Natural killer cell (primary cell): ENCODE results near the gene SLC1A7. TPM values are rescaled to one million over a fixed set of nuclear protein-coding genes. Genes with fewer than 3 reads are reported as not detected.

Experiments
- ATAC-seq, 3 donors: fragments of 150-1000 bp in 2 of 3; fragments of 200-7000 bp in 1 of 3; cut with Tn5 transposase; 1 replicate in 1 of 3; 2 replicates in 2 of 3; pipeline ENCODE4 v1.10.0; 2021; ENCODE audit warnings: mild to moderate bottlenecking in 2 of 3, moderate library complexity in 2 of 3
- DNase-seq, 2 donors: peaks; one replicate each; pipeline versions ENCODE4 v3.0.0 to v3.0.0-alpha.2; 2013 to 2021; ENCODE audit warnings: mixed read lengths in 1 of 2
- H3K27ac ChIP-seq: one replicate; pipeline ENCODE4 v1.5.1; 2013; ENCODE audit warnings: mild to moderate bottlenecking, low read length
- H3K27me3 ChIP-seq: one replicate; pipeline ENCODE4 v1.6.1; 2013; ENCODE audit warnings: low read length; ENCODE audit not compliant: control insufficient read depth, insufficient read depth
- H3K36me3 ChIP-seq: one replicate; pipeline ENCODE4 v1.6.1; 2013; ENCODE audit warnings: low read length; ENCODE audit not compliant: control insufficient read depth, insufficient read depth
- H3K4me1 ChIP-seq: one replicate; pipeline ENCODE4 v1.6.1; 2013; ENCODE audit warnings: low read length; ENCODE audit not compliant: control insufficient read depth, insufficient read depth
- H3K4me3 ChIP-seq: one replicate; pipeline ENCODE4 v1.5.1; 2013; ENCODE audit warnings: low read length
- H3K9me3 ChIP-seq: one replicate; pipeline ENCODE4 v1.6.1; 2013; ENCODE audit warnings: low read length; ENCODE audit not compliant: control insufficient read depth, insufficient read depth
- H3K27ac Mint-ChIP-seq, 2 donors: one replicate each; pipeline ENCODE4 v1.8.0; 2022; ENCODE audit warnings: mild to moderate bottlenecking in 2 of 2, mixed read lengths in 2 of 2, moderate library complexity in 1 of 2
- H3K27me3 Mint-ChIP-seq, 2 donors: one replicate each; pipeline ENCODE4 v1.8.0; 2022; ENCODE audit warnings: low read depth in 2 of 2, mixed read lengths in 2 of 2
- H3K36me3 Mint-ChIP-seq: one replicate; pipeline ENCODE4 v1.8.0; 2022; ENCODE audit warnings: mixed read lengths
- H3K4me1 Mint-ChIP-seq, 2 donors: one replicate each; pipeline ENCODE4 v1.8.0; 2022; ENCODE audit warnings: mixed read lengths in 2 of 2
- H3K4me3 Mint-ChIP-seq: one replicate; pipeline ENCODE4 v1.8.0; 2022; ENCODE audit warnings: mild to moderate bottlenecking, moderate library complexity, mixed read lengths
- H3K9me3 Mint-ChIP-seq, 2 donors: one replicate each; pipeline ENCODE4 v1.8.0; 2022; ENCODE audit warnings: mixed read lengths in 2 of 2
- CTCF ChIP-seq: fragments of 200-600 bp; IDR thresholded peaks from one replicate; pipeline ENCODE4 v1.8.0; 2022; ENCODE audit warnings: antibody characterized with exemption
- WGBS: methylation state at CpG from one replicate; pipeline ENCODE4 v1.1.7; 2013; ENCODE audit warnings: missing lambda C conversion rate; ENCODE audit not compliant: insufficient coverage; 5-methylcytosine and 5-hydroxymethylcytosine counted together
- intact Hi-C: fragments of 100-400 bp; cut with micrococcal nuclease; formaldehyde crosslinking; loops from one replicate; pipeline ENCODE4 v1.14.2; 2022
- total RNA-seq, 4 donors: library from RNA; stranded (reverse); fragments of 120-200 nt in 1 of 4; gene quantifications; one replicate each; pipeline versions ENCODE4 v1.2.3 to v1.2.4, GENCODE V29; 2013 to 2022

Gene SLC1A7
- total RNA-seq, 3 donors from 2014 or later (not counting 1 experiment from before 2014, with no cell fraction given): 16.0 to 23.9 (median 20.5) TPM

GRCh38 chr1:53160924-53161378, 18.5 kb upstream of the SLC1A7 start:
- no peak for TF ChIP-seq CTCF
- H3K9me3 ChIP-seq: no peaks in the 10 kb centered on the region
- no peaks in the 10 kb centered on the region for H3K36me3 ChIP-seq
- Mint-ChIP-seq H3K36me3 (no peaks in the 10 kb centered on the region), H3K4me3 (no peak overlapping the region), H3K27me3 (peaks cover 2 to 9% of the 10 kb centered on the region in 2 donors), H3K9me3 (no peaks in the 10 kb centered on the region), H3K27ac (no peak overlapping the region), H3K4me1 (no peaks in the 10 kb centered on the region)
- intact Hi-C loops: no loop called here
- no peaks in the 10 kb centered on the region for H3K4me1 ChIP-seq
- no peaks in the 10 kb centered on the region for H3K27me3 ChIP-seq
- no peak for DNase-seq
- H3K4me3 ChIP-seq: no peak overlapping the region
- no peak for ATAC-seq
- WGBS: 71% methylated on average over 2 of the region's 2 CpGs
- no peak overlapping the region for H3K27ac ChIP-seq

- DNase-seq: no peak
- H3K27ac Mint-ChIP-seq: no peak overlapping the region
- no peaks in the 10 kb centered on the region for H3K36me3 Mint-ChIP-seq
- no peak overlapping the region for H3K4me3 Mint-ChIP-seq
- intact Hi-C loops: no loop called here
- Histone ChIP-seq H3K4me1 (no peaks in the 10 kb centered on the region), H3K27me3 (no peaks in the 10 kb centered on the region), H3K36me3 (no peaks in the 10 kb centered on the region), H3K4me3 (no peak overlapping the region), H3K9me3 (no peaks in the 10 kb centered on the region), H3K27ac (no peak overlapping the region)
- H3K9me3 Mint-ChIP-seq: no peaks in the 10 kb centered on the region
- no peaks in the 10 kb centered on the region for H3K4me1 Mint-ChIP-seq
- no peak for TF ChIP-seq CTCF
- WGBS: 80% methylated on average over 1 of the region's 1 CpG
- ATAC-seq: no peak
- H3K27me3 Mint-ChIP-seq: peaks cover 0 to 2% of the 10 kb centered on the region in 2 donors
These were observed 16.5 kb upstream of the SLC1A7 start for GRCh38 chr1:53158900-53159299.

GRCh38 chr1:53156783-53157182, 14.3 kb upstream of the SLC1A7 start:
- Histone ChIP-seq H3K27ac (no peak overlapping the region), H3K4me3 (no peak overlapping the region), H3K4me1 (no peaks in the 10 kb centered on the region), H3K9me3 (no peaks in the 10 kb centered on the region), H3K27me3 (no peaks in the 10 kb centered on the region), H3K36me3 (no peaks in the 10 kb centered on the region)
- DNase-seq: no peak
- Mint-ChIP-seq H3K9me3 (no peaks in the 10 kb centered on the region), H3K4me3 (no peak overlapping the region), H3K4me1 (no peaks in the 10 kb centered on the region), H3K36me3 (no peaks in the 10 kb centered on the region), H3K27ac (no peak overlapping the region), H3K27me3 (peaks cover 0 to 5% of the 10 kb centered on the region in 2 donors)
- intact Hi-C loops: no loop called here
- WGBS: 53% methylated on average over 1 of the region's 3 CpGs
- TF ChIP-seq CTCF: no peak
- no peak for ATAC-seq

DNA sequence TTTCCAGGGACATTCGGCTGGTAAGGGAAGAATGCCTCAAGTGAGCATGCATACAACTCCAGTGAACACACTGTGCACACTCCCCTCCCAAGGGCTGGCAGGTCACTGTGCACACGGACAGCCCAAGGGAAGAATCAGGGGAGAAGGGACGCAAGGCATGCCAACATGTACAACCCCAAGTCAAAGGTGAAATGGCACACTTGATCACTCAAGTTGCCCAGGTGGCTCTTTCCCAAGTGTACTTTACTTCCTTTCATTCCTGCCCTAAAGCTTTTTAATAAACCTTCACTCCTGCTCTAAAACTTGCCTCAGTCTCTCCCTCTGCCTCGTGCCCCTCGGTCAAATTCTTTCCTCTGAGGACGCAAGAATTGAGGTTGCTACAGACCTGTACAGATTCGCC, 13.5 kb upstream of the SLC1A7 start:
- Mint-ChIP-seq H3K4me3 (no peak overlapping the region), H3K9me3 (no peaks in the 10 kb centered on the region), H3K36me3 (no peaks in the 10 kb centered on the region), H3K27ac (no peak overlapping the region), H3K4me1 (no peaks in the 10 kb centered on the region), H3K27me3 (peaks cover 0 to 5% of the 10 kb centered on the region in 2 donors)
- H3K27ac ChIP-seq: no peak overlapping the region
- no peaks in the 10 kb centered on the region for H3K4me1 ChIP-seq
- DNase-seq (no peak), ATAC-seq (no peak)
- WGBS: 97% methylated on average over 7 of the region's 7 CpGs
- no peaks in the 10 kb centered on the region for H3K27me3 ChIP-seq
- H3K4me3 ChIP-seq: no peak overlapping the region
- no peaks in the 10 kb centered on the region for H3K9me3 ChIP-seq
- no peak for TF ChIP-seq CTCF
- H3K36me3 ChIP-seq: no peaks in the 10 kb centered on the region
- intact Hi-C loops: no loop called here
